ENCODE results near the gene COX20. TPM values are rescaled to one million over a fixed set of nuclear protein-coding genes. Genes with fewer than 3 reads are reported as not detected.

COX20 gene
- total RNA-seq, 1 experiment from 2014 or later: 38.0 TPM

GRCh38 chr1:244792188-244792850 lies 43.1 kb upstream of the COX20 start:
- Histone ChIP-seq H3K27ac (ENCODE audit: insufficient read length, low read depth, low read length) (no peak overlapping the region), H4K20me1 (ENCODE audit: control insufficient read depth, insufficient read depth, insufficient read length) (no peaks in the 10 kb centered on the region), H3K14ac (ENCODE audit: insufficient read depth, low read length) (no peak overlapping the region), H4K5ac (ENCODE audit: insufficient read length, low read depth, low read length) (no peak overlapping the region), H2BK12ac (ENCODE audit: insufficient read length, low read depth, low read length) (no peak overlapping the region), H3K27me3 (ENCODE audit: insufficient read depth, low read length) (no peaks in the 10 kb centered on the region), H3K4me1 (ENCODE audit: insufficient read depth, low read length) (no peaks in the 10 kb centered on the region), H3T11ph (ENCODE audit: low read length) (no peak overlapping the region), H3K4me2 (ENCODE audit: insufficient read depth, insufficient read length, low read length) (no peak overlapping the region), H3K9me3 (ENCODE audit: control insufficient read depth, low read depth, low read length) (no peaks in the 10 kb centered on the region), H2BK120ac (ENCODE audit: low read depth, low read length, poor library complexity, severe bottlenecking) (no peak overlapping the region), H3K18ac (ENCODE audit: insufficient read length, low read depth, low read length) (no peak overlapping the region), H3K56ac (ENCODE audit: insufficient read length, low read depth, low read length) (no peak overlapping the region), H3K23ac (ENCODE audit: insufficient read length, low read depth, low read length) (no peak overlapping the region), H2AFZ (ENCODE audit: low read length) (no peak overlapping the region), H2BK20ac (ENCODE audit: low read depth, low read length, poor library complexity, severe bottlenecking) (no peak overlapping the region), H2AK5ac (ENCODE audit: insufficient read length, low read length) (no peak overlapping the region), H4K91ac (ENCODE audit: insufficient read length, low read depth, low read length) (no peak overlapping the region), H4K8ac (replicated peaks; ENCODE audit: insufficient read length, low read depth, low read length) (no peak overlapping the region), H3K23me2 (ENCODE audit: insufficient read length, low read depth, low read length, poor library complexity, severe bottlenecking) (no peaks in the 10 kb centered on the region), H2BK5ac (ENCODE audit: insufficient read length, low read length) (no peak overlapping the region), H3K4ac (ENCODE audit: low read depth, low read length) (no peak overlapping the region), H2BK15ac (ENCODE audit: low read depth, low read length) (no peak overlapping the region), H3K79me2 (ENCODE audit: insufficient read depth, low read length) (no peaks in the 10 kb centered on the region), H3K9ac (ENCODE audit: extremely low read depth, insufficient read length, low read length) (no peak overlapping the region), H3K79me1 (ENCODE audit: insufficient read depth, low read depth, low read length, poor library complexity, severe bottlenecking) (no peaks in the 10 kb centered on the region)
- WGBS (ENCODE audit: extremely low coverage, insufficient read length, low lambda C conversion rate): no CpG with 5 or more reads among the region's 5 CpGs
- no peaks in the 10 kb centered on the region for H3K36me3 Mint-ChIP-seq (ENCODE audit: insufficient read depth in 1 of 3, low read depth in 3 of 3)
- no peak overlapping the region for H3K27ac Mint-ChIP-seq
- H3K4me1 Mint-ChIP-seq: peaks cover 11 to 13% of the 10 kb centered on the region in 2 experiments
- H3K27me3 Mint-ChIP-seq (ENCODE audit: low read depth): no peaks in the 10 kb centered on the region
- DNase-seq: no peak
- no peaks in the 10 kb centered on the region for H3K9me3 Mint-ChIP-seq
- H3K4me3 Mint-ChIP-seq: no peak overlapping the region
- TF ChIP-seq CTCF (conservative IDR thresholded peaks at IDR 0.05): no peak

Measured in H9 (cell line).